Endothelial cell (in vitro differentiated cells): Measurements from ENCODE around the gene FARS2. TPM values are rescaled to one million over a fixed set of nuclear protein-coding genes. Genes with fewer than 3 reads are reported as not detected.

Experiments
- DNase-seq: peaks from one replicate; pipeline ENCODE4 v3.0.0; 2021; ENCODE audit warnings: low spot score
- H3K27ac Mint-ChIP-seq: one replicate; pipeline ENCODE4 v1.8.0; 2021; ENCODE audit warnings: mixed read lengths, inconsistent platforms; ENCODE audit not compliant: unreplicated experiment
- H3K27me3 Mint-ChIP-seq: one replicate; pipeline ENCODE4 v1.8.0; 2021; ENCODE audit warnings: mild to moderate bottlenecking, moderate library complexity, mixed read lengths, inconsistent platforms; ENCODE audit not compliant: unreplicated experiment
- H3K36me3 Mint-ChIP-seq: one replicate; pipeline ENCODE4 v1.8.0; 2021; ENCODE audit warnings: mild to moderate bottlenecking, low read depth, mixed read lengths, inconsistent platforms; ENCODE audit not compliant: unreplicated experiment
- H3K4me1 Mint-ChIP-seq: one replicate; pipeline ENCODE4 v1.8.0; 2021; ENCODE audit warnings: mild to moderate bottlenecking, mixed read lengths, inconsistent platforms; ENCODE audit not compliant: unreplicated experiment
- H3K4me3 Mint-ChIP-seq: one replicate; pipeline ENCODE4 v1.8.0; 2021; ENCODE audit warnings: mild to moderate bottlenecking, mixed read lengths, inconsistent platforms; ENCODE audit not compliant: unreplicated experiment
- H3K9me3 Mint-ChIP-seq: one replicate; pipeline ENCODE4 v1.8.0; 2021; ENCODE audit warnings: mixed read lengths, inconsistent platforms; ENCODE audit not compliant: unreplicated experiment
- total RNA-seq: library from RNA; stranded (reverse); fragmentation: NEBNext Ultra II Directional; extraction: Animal tissue kit (Norgen Biotek cat#: 25700); gene quantifications from one replicate; pipeline ENCODE4 v1.2.1, GENCODE V29; 2021; ENCODE audit not compliant: unreplicated experiment
- TF ChIP-seq, protein P1 (sequence below): fragments of 200-600 bp; sonication (generic); IDR thresholded peaks from one replicate; pipeline ENCODE4 v1.5.0; 2021; ENCODE audit warnings: antibody characterized with exemption; ENCODE audit not compliant: unreplicated experiment

FARS2 gene
- total RNA-seq, 1 donor from 2014 or later: 17.8 TPM

DNA sequence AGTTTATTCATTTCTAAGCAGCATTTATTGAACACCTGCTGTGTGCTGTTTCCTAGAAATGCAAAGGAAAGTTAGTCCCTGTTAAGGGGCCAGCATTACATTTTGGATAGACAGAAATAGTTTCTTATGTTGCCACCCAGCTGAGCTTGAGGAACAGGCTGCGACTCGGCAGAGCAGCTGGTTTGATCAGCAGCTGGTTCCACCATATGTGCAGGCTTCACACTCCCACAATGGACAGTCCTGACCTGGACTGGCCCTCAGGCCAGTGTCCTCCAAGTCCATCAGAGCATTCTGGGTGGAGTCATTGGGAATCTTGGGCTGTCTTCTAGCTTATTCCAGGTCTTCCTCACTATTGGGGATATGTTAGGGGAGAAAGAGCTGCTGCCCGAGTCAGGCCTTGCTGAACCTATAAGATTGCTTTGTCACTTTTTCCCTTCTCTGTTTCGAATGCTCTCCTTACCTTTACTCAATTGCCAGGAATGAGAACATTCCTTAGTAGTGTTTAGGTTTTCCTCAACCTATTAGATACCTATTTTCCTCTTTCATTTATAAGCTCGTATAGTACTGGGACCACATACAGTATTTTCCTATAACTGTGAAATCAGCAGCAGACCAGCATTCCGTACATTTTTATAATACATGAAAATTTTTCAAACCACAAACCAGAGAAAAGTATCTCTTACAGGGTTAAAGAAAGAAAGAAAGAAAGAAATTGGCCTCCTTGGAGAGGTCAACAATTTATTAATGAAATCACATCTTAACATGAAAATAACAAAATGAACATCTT is 203.0 kb downstream of the FARS2 start:
- TF ChIP-seq, protein P1, sequence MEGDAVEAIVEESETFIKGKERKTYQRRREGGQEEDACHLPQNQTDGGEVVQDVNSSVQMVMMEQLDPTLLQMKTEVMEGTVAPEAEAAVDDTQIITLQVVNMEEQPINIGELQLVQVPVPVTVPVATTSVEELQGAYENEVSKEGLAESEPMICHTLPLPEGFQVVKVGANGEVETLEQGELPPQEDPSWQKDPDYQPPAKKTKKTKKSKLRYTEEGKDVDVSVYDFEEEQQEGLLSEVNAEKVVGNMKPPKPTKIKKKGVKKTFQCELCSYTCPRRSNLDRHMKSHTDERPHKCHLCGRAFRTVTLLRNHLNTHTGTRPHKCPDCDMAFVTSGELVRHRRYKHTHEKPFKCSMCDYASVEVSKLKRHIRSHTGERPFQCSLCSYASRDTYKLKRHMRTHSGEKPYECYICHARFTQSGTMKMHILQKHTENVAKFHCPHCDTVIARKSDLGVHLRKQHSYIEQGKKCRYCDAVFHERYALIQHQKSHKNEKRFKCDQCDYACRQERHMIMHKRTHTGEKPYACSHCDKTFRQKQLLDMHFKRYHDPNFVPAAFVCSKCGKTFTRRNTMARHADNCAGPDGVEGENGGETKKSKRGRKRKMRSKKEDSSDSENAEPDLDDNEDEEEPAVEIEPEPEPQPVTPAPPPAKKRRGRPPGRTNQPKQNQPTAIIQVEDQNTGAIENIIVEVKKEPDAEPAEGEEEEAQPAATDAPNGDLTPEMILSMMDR: no peak
- Mint-ChIP-seq H3K27me3 (no peaks in the 10 kb centered on the region), H3K4me1 (peaks cover 16% of the 10 kb centered on the region), H3K27ac (no peak overlapping the region), H3K4me3 (no peak overlapping the region), H3K36me3 (no peaks in the 10 kb centered on the region), H3K9me3 (no peaks in the 10 kb centered on the region)
- DNase-seq: no peak

DNA sequence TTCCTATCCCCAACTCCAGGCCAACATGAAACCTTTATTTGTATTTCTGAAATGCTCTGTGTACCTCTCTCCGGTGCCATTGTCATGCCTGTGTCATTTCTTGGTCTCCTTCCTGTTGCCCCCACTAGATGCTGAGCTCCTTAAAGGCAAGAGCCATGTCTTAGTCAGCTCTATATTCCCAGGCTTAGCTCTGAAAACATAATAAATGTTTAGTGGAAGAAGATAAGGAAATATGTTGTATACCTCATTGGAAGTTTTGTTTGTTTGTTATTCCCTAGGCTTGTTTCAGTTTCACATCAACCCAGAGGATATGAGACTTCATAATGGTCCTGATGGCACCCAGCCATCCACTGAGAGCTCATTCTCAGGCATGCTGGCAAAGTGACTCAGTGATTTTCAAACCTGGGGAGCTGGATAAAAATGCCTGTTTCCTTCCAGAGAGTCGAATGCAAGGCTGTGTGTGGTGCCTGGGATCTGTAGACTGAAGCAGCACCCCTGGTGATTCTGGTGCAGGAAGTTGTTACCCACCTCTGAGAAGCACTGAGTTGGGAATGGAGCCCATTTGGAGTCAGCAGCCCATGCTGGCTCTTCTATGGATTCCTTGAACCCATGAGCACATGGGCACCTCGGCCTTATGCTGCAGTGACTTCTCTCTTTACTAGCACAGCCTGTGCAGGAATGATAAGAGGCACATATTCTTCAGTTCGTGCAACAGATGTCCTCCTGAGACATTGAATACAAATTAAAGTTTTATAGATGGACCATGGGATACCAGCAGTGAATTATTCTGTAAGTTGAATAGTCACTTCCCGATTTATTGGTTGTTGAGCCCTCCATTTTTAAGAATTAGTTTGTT is 205.2 kb downstream of the FARS2 start:
- H3K27me3 Mint-ChIP-seq: peaks cover 1% of the 10 kb centered on the region
- H3K9me3 Mint-ChIP-seq: no peaks in the 10 kb centered on the region
- DNase-seq: no peak
- H3K4me3 Mint-ChIP-seq: no peak overlapping the region
- H3K27ac Mint-ChIP-seq: no peak overlapping the region
- H3K36me3 Mint-ChIP-seq: no peaks in the 10 kb centered on the region
- peaks cover 17% of the 10 kb centered on the region for H3K4me1 Mint-ChIP-seq
- TF ChIP-seq, protein P1: no peak

DNA sequence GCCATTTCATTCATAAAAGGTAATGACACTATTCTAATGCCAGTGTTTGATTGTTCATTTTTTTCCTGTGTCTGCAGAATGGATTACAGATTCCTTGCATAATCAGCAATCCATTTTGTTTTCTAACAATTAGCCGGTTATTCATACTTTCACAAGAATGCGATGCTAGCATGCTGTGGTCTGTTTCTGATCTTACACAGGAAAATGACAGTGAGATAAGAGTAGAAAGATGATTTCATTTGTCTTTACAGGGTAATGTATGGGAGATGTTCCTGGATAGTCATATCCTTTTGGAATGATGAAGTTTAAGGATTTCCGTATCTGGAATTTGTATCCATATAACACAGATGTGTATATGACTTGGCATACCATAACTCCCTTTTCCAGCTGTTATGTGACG is 207.3 kb downstream of the FARS2 start:
- Mint-ChIP-seq H3K27ac (no peak overlapping the region), H3K27me3 (peaks cover 1% of the 10 kb centered on the region), H3K4me3 (no peak overlapping the region), H3K4me1 (peaks cover 17% of the 10 kb centered on the region), H3K9me3 (no peaks in the 10 kb centered on the region), H3K36me3 (no peaks in the 10 kb centered on the region)
- TF ChIP-seq, protein P1: no peak
- no peak for DNase-seq

DNA sequence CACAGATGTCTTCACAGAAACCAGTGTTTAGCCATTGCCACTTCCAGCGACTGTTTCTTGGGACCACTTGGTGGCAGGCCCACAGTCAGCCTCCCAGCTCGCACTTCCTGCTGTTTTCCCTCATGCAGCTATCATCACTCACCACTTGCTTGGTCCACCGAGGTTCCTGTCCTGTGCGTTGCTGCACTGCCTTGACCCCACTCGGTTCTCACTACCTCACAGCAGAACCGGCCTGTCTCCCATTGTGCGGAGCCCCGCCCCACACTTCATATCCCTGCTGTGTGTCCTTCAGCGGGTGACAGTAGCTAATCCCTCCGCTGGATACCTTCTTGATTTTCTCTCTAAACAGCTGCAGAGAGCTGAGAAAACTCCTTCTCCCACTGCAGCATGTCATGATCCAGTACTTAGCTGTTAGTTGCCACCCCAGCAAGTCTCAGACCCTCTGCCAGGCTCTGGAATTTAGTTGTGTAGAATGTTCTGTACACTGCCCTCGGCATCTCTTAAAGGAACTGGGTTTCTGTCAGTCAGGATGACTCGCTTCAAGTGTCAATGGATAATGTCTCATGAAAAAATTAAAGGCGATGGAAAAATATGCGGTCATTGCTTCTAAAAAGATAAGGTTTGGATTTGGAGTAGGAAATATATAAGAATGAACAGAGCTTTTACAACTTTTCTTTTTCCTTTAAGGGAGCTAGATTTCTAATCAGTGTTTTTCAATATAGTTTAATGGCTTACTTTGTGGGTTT is 208.0 kb downstream of the FARS2 start:
- no peak for DNase-seq
- H3K36me3 Mint-ChIP-seq: no peaks in the 10 kb centered on the region
- H3K4me3 Mint-ChIP-seq: no peak overlapping the region
- peak overlapping the region; percentile 3 for H3K27ac Mint-ChIP-seq
- no peaks in the 10 kb centered on the region for H3K9me3 Mint-ChIP-seq
- peaks cover 17% of the 10 kb centered on the region for H3K4me1 Mint-ChIP-seq
- H3K27me3 Mint-ChIP-seq: peaks cover 1% of the 10 kb centered on the region
- TF ChIP-seq, protein P1: no peak
